ENCODE measurements around the gene MOV10L1. TPM values are rescaled to one million over a fixed set of nuclear protein-coding genes. Genes with fewer than 3 reads are reported as not detected.

The MOV10L1 gene
- total and polyA plus RNA-seq, 10 donors: 0.10 to 0.37 (median 0.15) TPM; not detected in 7

DNA sequence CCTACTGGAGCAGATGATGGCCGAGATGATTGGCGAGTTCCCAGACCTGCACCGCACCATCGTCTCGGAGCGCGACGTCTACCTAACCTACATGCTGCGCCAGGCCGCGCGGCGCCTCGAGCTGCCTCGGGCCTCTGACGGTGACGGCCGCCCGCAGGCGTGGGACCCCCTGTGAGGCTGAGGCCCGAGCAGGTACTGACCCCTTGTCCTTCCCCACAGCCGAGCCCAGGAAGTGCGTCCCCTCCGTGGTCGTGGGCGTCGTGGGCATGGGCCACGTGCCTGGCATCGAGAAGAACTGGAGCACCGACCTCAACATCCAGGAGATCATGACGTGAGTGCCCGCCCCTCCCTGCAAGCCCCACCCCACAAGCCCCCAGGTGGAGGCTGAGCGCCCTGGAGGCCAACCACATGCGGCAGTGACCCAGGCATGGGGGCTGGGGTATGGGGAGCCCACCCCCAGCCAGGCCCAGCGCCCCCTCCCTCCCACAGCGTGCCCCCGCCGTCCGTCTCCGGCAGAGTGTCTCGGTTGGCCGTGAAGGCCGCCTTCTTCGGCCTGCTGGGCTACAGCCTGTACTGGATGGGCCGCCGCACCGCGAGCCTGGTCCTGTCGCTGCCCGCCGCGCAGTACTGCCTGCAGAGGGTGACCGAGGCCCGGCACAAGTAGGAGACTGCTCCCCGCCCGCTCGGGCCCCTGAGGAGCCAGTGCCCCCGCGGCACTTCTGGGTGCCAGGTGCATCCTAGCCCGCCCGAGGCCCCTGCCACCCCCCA lies 108.2 kb downstream of the MOV10L1 start:
- Histone ChIP-seq H3K9me3 (no peaks in the 10 kb centered on the region), H3K27ac (no peak overlapping the region), H3K27me3 (replicated peaks in 1 of 7) (no peaks in the 10 kb centered on the region), H3K4me3 (no peak overlapping the region), H3K36me3 (peaks cover 0 to 68% (median 49%) of the 10 kb centered on the region in 6 donors), H3K4me1 (peaks cover 24 to 82% (median 52%) of the 10 kb centered on the region in 6 donors)
- TF ChIP-seq, protein P1, sequence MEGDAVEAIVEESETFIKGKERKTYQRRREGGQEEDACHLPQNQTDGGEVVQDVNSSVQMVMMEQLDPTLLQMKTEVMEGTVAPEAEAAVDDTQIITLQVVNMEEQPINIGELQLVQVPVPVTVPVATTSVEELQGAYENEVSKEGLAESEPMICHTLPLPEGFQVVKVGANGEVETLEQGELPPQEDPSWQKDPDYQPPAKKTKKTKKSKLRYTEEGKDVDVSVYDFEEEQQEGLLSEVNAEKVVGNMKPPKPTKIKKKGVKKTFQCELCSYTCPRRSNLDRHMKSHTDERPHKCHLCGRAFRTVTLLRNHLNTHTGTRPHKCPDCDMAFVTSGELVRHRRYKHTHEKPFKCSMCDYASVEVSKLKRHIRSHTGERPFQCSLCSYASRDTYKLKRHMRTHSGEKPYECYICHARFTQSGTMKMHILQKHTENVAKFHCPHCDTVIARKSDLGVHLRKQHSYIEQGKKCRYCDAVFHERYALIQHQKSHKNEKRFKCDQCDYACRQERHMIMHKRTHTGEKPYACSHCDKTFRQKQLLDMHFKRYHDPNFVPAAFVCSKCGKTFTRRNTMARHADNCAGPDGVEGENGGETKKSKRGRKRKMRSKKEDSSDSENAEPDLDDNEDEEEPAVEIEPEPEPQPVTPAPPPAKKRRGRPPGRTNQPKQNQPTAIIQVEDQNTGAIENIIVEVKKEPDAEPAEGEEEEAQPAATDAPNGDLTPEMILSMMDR (IDR thresholded peaks at IDR 0.05 in 8 of 11, conservative IDR thresholded peaks at IDR 0.05 in 3 of 11): no peak
- peak in 2 of 3 donors; percentile 39 to 67 for TF ChIP-seq POLR2AphosphoS5 (IDR thresholded peaks at IDR 0.05)
- intact Hi-C loops (cut with DNase I; ENCODE audit: low total_unique reads): no loop called here
- DNase-seq: peak; percentile 82
- 91 to 94% (median 92%) methylated on average over 52 to 61 of the region's 61 CpGs for WGBS, 5 donors

DNA sequence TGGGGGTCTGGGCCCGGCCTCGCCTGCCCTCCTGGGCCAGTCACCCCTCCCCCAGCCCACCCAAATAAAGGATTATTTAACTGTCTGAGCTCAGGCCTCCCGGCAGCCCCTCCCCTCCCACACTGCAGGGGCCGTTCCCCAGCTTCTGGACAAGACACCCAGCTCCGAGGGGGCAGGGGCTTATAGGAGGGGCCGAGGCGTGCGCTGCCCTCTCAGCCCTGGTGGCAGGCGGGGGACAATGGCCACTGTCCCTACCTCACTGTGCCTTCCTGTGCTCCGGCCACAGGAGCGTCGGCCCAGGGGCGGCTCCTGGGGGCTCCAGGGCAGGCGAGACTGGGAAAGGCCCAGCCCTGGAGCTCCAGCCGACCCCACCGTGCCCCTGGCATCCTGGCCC lies 108.8 kb downstream of the MOV10L1 start:
- no peak for TF ChIP-seq POLR2A (IDR thresholded peaks at IDR 0.05)
- no peak for TF ChIP-seq POLR2AphosphoS5 (IDR thresholded peaks at IDR 0.05)
- TF ChIP-seq, protein P1 (IDR thresholded peaks at IDR 0.05 in 8 of 11, conservative IDR thresholded peaks at IDR 0.05 in 3 of 11): no peak
- H3K4me1 ChIP-seq: peaks cover 18 to 82% (median 49%) of the 10 kb centered on the region in 6 donors
- H3K9me3 ChIP-seq: no peaks in the 10 kb centered on the region
- WGBS, 5 donors: 89 to 96% (median 91%) methylated on average over 7 to 16 of the region's 16 CpGs
- no peaks in the 10 kb centered on the region for H3K27me3 ChIP-seq (replicated peaks in 1 of 7)
- intact Hi-C loops (cut with DNase I; ENCODE audit: low total_unique reads): no loop called here
- peaks cover 0 to 68% (median 45%) of the 10 kb centered on the region in 6 donors for H3K36me3 ChIP-seq
- no peak overlapping the region for H3K4me3 ChIP-seq
- DNase-seq: no peak
- H3K27ac ChIP-seq: no peak overlapping the region

DNA sequence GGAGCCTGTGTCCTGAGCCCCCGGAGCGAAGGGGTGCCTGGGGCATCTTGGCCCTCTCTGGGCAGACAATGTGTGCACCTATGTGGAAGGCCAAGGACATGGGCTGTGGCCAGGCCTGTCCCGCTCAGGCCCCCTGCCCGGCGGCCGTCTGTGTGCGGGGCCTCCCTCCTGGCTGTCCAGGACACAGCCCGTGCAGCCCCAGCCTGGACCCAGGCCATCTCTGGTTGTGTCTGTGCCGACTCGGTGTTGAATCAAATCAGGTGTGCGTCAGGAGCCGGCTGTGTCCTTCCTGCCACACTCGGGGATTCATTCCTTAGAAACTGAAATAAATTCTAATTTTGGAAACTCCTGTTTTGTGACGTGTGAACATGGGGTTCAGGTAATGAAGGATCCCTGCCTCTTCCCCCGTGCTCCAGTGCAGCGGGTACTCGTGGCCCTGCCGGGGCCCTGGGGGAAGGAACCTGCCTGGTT lies 109.5 kb downstream of the MOV10L1 start:
- H3K36me3 ChIP-seq: peaks cover 0 to 68% (median 38%) of the 10 kb centered on the region in 6 donors
- TF ChIP-seq POLR2A (IDR thresholded peaks at IDR 0.05): no peak
- TF ChIP-seq, protein P1 (IDR thresholded peaks at IDR 0.05 in 8 of 11, conservative IDR thresholded peaks at IDR 0.05 in 3 of 11): no peak
- TF ChIP-seq POLR2AphosphoS5 (IDR thresholded peaks at IDR 0.05): no peak
- no peaks in the 10 kb centered on the region for H3K27me3 ChIP-seq (replicated peaks in 1 of 7)
- H3K4me3 ChIP-seq: peak overlapping the region in 3 of 8 donors; percentile 69 to 93 (median 78)
- intact Hi-C loops (cut with DNase I; ENCODE audit: low total_unique reads): no loop called here
- no peaks in the 10 kb centered on the region for H3K9me3 ChIP-seq
- peaks cover 17 to 82% (median 45%) of the 10 kb centered on the region in 6 donors for H3K4me1 ChIP-seq
- 76 to 88% (median 86%) methylated on average over 12 to 18 of the region's 18 CpGs for WGBS, 5 donors
- no peak for DNase-seq
- peak overlapping the region in 3 of 8 donors; percentile 26 to 95 (median 94) for H3K27ac ChIP-seq

DNA sequence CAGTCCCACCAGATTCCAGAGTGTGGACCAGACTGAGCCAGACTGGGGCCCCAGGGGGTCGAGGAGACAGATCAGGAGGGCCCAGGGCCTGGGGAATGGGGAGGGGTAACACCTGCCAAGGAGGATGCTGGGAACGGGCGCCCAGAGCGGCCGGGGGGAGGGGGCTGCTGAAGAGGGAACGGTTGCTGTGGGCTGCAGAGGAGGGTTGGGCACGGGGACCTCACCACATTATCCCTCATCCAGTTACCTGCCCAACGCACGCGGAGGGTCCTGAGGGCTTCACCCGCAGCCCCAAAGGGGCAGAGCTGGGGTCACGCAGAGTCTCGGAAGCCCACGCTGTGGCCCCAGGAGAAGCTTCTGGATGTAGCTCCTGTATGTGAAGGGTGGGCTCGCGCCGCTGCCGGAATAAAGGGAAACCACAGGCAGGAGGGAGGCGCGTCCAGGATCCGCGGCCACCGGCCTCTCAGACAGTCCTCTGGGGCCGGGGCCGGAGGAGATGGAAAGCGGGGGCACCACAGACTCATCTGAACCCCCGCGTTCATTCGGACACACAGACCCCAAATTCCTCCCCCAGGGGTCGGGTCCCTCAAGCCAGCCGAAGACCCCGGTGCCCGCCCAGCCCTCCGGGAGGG lies 110.1 kb downstream of the MOV10L1 start:
- no peak for TF ChIP-seq POLR2A (IDR thresholded peaks at IDR 0.05)
- TF ChIP-seq, protein P1 (IDR thresholded peaks at IDR 0.05 in 8 of 11, conservative IDR thresholded peaks at IDR 0.05 in 3 of 11): no peak
- peak in 1 of 3 donors; percentile 63 for TF ChIP-seq POLR2AphosphoS5 (IDR thresholded peaks at IDR 0.05)
- peak; percentile 85 for DNase-seq
- no peaks in the 10 kb centered on the region for H3K27me3 ChIP-seq (replicated peaks in 1 of 7)
- H3K4me1 ChIP-seq: peaks cover 12 to 82% (median 40%) of the 10 kb centered on the region in 6 donors
- 6 to 12% (median 11%) methylated on average over 17 to 34 of the region's 34 CpGs for WGBS, 5 donors
- intact Hi-C loops (cut with DNase I; ENCODE audit: low total_unique reads): no loop called here
- H3K4me3 ChIP-seq: peak overlapping the region; percentile 69 to 93 (median 75)
- peak overlapping the region; percentile 69 to 95 (median 88) for H3K27ac ChIP-seq
- H3K9me3 ChIP-seq: no peaks in the 10 kb centered on the region
- peaks cover 0 to 68% (median 31%) of the 10 kb centered on the region in 6 donors for H3K36me3 ChIP-seq

All from spleen (tissue), 11 donors.